H9 (cell line): ENCODE results near the gene SPAG17. TPM values are rescaled to one million over a fixed set of nuclear protein-coding genes. Genes with fewer than 3 reads are reported as not detected.

Experiments used
- DNase-seq: peaks from one replicate; pipeline ENCODE4 v3.0.0-alpha.2; 2017
- H2AFZ ChIP-seq: one replicate; pipeline ENCODE4 v1.6.1; 2013; ENCODE audit warnings: mild to moderate bottlenecking, low read length, control low read depth, moderate library complexity
- H2AK5ac ChIP-seq: 2 replicates; pipeline ENCODE4 v1.6.1; 2013; ENCODE audit warnings: low read length, control low read depth, mixed read lengths; ENCODE audit not compliant: insufficient read length
- H2BK120ac ChIP-seq: one replicate; pipeline ENCODE4 v1.6.1; 2013; ENCODE audit warnings: low read depth, mild to moderate bottlenecking, low read length, control low read depth, inconsistent platforms; ENCODE audit not compliant: poor library complexity, severe bottlenecking
- H2BK12ac ChIP-seq: 2 replicates; pipeline ENCODE4 v1.6.1; 2013; ENCODE audit warnings: low read length, control low read depth, mixed read lengths, low read depth; ENCODE audit not compliant: insufficient read length
- H2BK15ac ChIP-seq: 2 replicates; pipeline ENCODE4 v1.6.1; 2013; ENCODE audit warnings: low read depth, low read length, control low read depth
- H2BK20ac ChIP-seq: one replicate; pipeline ENCODE4 v1.6.1; 2013; ENCODE audit warnings: low read depth, mild to moderate bottlenecking, low read length, control low read depth, inconsistent platforms; ENCODE audit not compliant: poor library complexity, severe bottlenecking
- H2BK5ac ChIP-seq: 2 replicates; pipeline ENCODE4 v1.6.1; 2013; ENCODE audit warnings: low read length, control low read depth, mixed read lengths; ENCODE audit not compliant: insufficient read length
- H3K14ac ChIP-seq: 2 replicates; pipeline ENCODE4 v1.6.1; 2013; ENCODE audit warnings: low read length, control low read depth; ENCODE audit not compliant: insufficient read depth
- H3K18ac ChIP-seq: 2 replicates; pipeline ENCODE4 v1.6.1; 2013; ENCODE audit warnings: low read depth, mild to moderate bottlenecking, mixed read lengths, low read length, control low read depth; ENCODE audit not compliant: insufficient read length
- H3K23ac ChIP-seq: 2 replicates; pipeline ENCODE4 v1.6.1; 2013; ENCODE audit warnings: low read length, control low read depth, mixed read lengths, low read depth; ENCODE audit not compliant: insufficient read length
- H3K23me2 ChIP-seq: 2 replicates; pipeline ENCODE4 v1.6.1; 2013; ENCODE audit warnings: low read depth, mild to moderate bottlenecking, mixed read lengths, low read length, control low read depth; ENCODE audit not compliant: insufficient read length, poor library complexity, severe bottlenecking
- H3K27ac ChIP-seq: 2 replicates; pipeline ENCODE4 v1.5.1; 2013; ENCODE audit warnings: low read length, control low read depth, mixed read lengths, low read depth; ENCODE audit not compliant: insufficient read length
- H3K27me3 ChIP-seq: 2 replicates; pipeline ENCODE4 v1.6.1; 2013; ENCODE audit warnings: low read length, control low read depth, inconsistent platforms; ENCODE audit not compliant: insufficient read depth
- H3K4ac ChIP-seq: 2 replicates; pipeline ENCODE4 v1.6.1; 2013; ENCODE audit warnings: low read depth, mild to moderate bottlenecking, control low read depth, inconsistent platforms, low read length, moderate library complexity
- H3K4me1 ChIP-seq: 2 replicates; pipeline ENCODE4 v1.6.1; 2013; ENCODE audit warnings: low read length, control low read depth, inconsistent platforms; ENCODE audit not compliant: insufficient read depth
- H3K4me2 ChIP-seq: 2 replicates; pipeline ENCODE4 v1.6.1; 2013; ENCODE audit warnings: low read length, control low read depth, mixed read lengths; ENCODE audit not compliant: insufficient read length, insufficient read depth
- H3K56ac ChIP-seq: 2 replicates; pipeline ENCODE4 v1.6.1; 2013; ENCODE audit warnings: low read depth, mild to moderate bottlenecking, mixed read lengths, low read length, control low read depth; ENCODE audit not compliant: insufficient read length
- H3K79me1 ChIP-seq: 2 replicates; pipeline ENCODE4 v1.6.1; 2013; ENCODE audit warnings: low read depth, mild to moderate bottlenecking, moderate library complexity, low read length, control low read depth, inconsistent platforms; ENCODE audit not compliant: insufficient read depth, poor library complexity, severe bottlenecking
- H3K79me2 ChIP-seq: 2 replicates; pipeline ENCODE4 v1.6.1; 2013; ENCODE audit warnings: low read length, control low read depth, inconsistent platforms; ENCODE audit not compliant: insufficient read depth
- H3K9ac ChIP-seq: 2 replicates; pipeline ENCODE4 v1.6.1; 2013; ENCODE audit warnings: low read length, control low read depth, mixed read lengths; ENCODE audit not compliant: insufficient read length; ENCODE audit errors: extremely low read depth
- H3K9me3 ChIP-seq: one replicate; pipeline ENCODE4 v1.6.1; 2013; ENCODE audit warnings: low read depth, low read length, inconsistent platforms; ENCODE audit not compliant: control insufficient read depth
- H3T11ph ChIP-seq: one replicate; pipeline ENCODE4 v1.6.1; 2013; ENCODE audit warnings: mild to moderate bottlenecking, low read length, control low read depth, inconsistent platforms
- H4K20me1 ChIP-seq: one replicate; pipeline ENCODE4 v1.6.1; 2013; ENCODE audit not compliant: control insufficient read depth, insufficient read length, insufficient read depth
- H4K5ac ChIP-seq: 2 replicates; pipeline ENCODE4 v1.6.1; 2013; ENCODE audit warnings: low read depth, mild to moderate bottlenecking, mixed read lengths, low read length, control low read depth; ENCODE audit not compliant: insufficient read length
- H4K8ac ChIP-seq: replicated peaks from 2 replicates; pipeline ENCODE4 v1.6.1; 2013; ENCODE audit warnings: low read length, control low read depth, mixed read lengths, low read depth; ENCODE audit not compliant: insufficient read length
- H4K91ac ChIP-seq: 2 replicates; pipeline ENCODE4 v1.6.1; 2013; ENCODE audit warnings: low read depth, mild to moderate bottlenecking, moderate library complexity, mixed read lengths, low read length, control low read depth; ENCODE audit not compliant: insufficient read length
- H3K27ac Mint-ChIP-seq, 3 experiments: 2 replicates in 2 of 3; 3 replicates in 1 of 3; pipeline ENCODE4 v1.8.0; 2020 to 2021; ENCODE audit warnings: mixed read lengths in 3 of 3, mild to moderate bottlenecking in 1 of 3, moderate library complexity in 1 of 3
- H3K27me3 Mint-ChIP-seq: 2 replicates; pipeline ENCODE4 v1.8.0; 2021; ENCODE audit warnings: low read depth, mild to moderate bottlenecking, moderate library complexity, mixed read lengths
- H3K36me3 Mint-ChIP-seq, 3 experiments: 2 replicates in 2 of 3; 3 replicates in 1 of 3; pipeline ENCODE4 v1.8.0; 2020 to 2021; ENCODE audit warnings: low read depth in 3 of 3, mixed read lengths in 3 of 3; ENCODE audit not compliant: insufficient read depth in 1 of 3
- H3K4me1 Mint-ChIP-seq, 2 experiments: 2 replicates each; pipeline ENCODE4 v1.8.0; 2020; ENCODE audit warnings: mixed read lengths in 2 of 2
- H3K4me3 Mint-ChIP-seq, 2 experiments: 2 replicates in 1 of 2; 3 replicates in 1 of 2; pipeline ENCODE4 v1.8.0; 2020 to 2021; ENCODE audit warnings: mild to moderate bottlenecking in 2 of 2, mixed read lengths in 2 of 2, moderate library complexity in 1 of 2
- H3K9me3 Mint-ChIP-seq, 2 experiments: 2 replicates in 1 of 2; 3 replicates in 1 of 2; pipeline ENCODE4 v1.8.0; 2020; ENCODE audit warnings: mild to moderate bottlenecking in 2 of 2, mixed read lengths in 2 of 2, moderate library complexity in 1 of 2
- WGBS: extraction: QIAGEN DNeasy Blood & Tissue Kit; methylation state at CpG from one replicate; pipeline ENCODE4 v1.1.7; 2013; ENCODE audit warnings: missing lambda C conversion rate, low lambda C conversion rate, mixed read lengths; ENCODE audit not compliant: insufficient read length; ENCODE audit errors: extremely low coverage; 5-methylcytosine and 5-hydroxymethylcytosine counted together
- total RNA-seq: library from RNA; stranded (reverse); gene quantifications from 2 replicates; pipeline ENCODE4 v1.2.1, GENCODE V29; 2021
- TF ChIP-seq, protein P1 (sequence below): fragments of 200-600 bp; sonication (generic); conservative IDR thresholded peaks from 3 replicates; pipeline ENCODE4 v1.8.0; 2021; ENCODE audit warnings: antibody characterized with exemption, mild to moderate bottlenecking

The SPAG17 gene
- total RNA-seq, 1 experiment from 2014 or later = 0.37 TPM

DNA sequence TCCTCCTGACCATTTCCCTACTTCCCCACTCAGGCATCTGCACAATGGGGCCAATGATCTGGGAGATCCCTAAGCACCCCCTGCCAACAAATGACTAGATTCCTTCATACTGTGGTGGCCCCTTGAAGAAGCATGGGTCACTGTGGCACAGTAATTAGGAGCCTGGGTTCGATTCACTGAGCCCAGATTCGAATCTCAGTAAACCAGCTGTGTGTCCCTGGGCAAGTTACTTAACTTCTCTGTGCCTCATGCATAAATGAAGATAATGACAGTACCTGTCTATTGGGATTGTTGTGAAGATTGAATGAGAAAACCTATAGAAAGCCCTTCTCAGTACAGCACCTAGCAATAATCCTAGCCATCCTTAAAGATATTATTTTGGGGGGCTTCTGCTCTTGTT, 27.5 kb downstream of the SPAG17 start:
- Histone ChIP-seq H3K14ac (no peak overlapping the region), H3K23ac (no peak overlapping the region), H4K5ac (no peak overlapping the region), H4K8ac (no peak overlapping the region), H3K56ac (no peak overlapping the region), H3T11ph (no peak overlapping the region), H4K91ac (no peak overlapping the region), H3K79me1 (no peaks in the 10 kb centered on the region), H2AK5ac (no peak overlapping the region), H3K18ac (no peak overlapping the region), H2BK20ac (no peak overlapping the region), H3K9me3 (no peaks in the 10 kb centered on the region), H4K20me1 (no peaks in the 10 kb centered on the region), H3K79me2 (no peaks in the 10 kb centered on the region), H2BK5ac (no peak overlapping the region), H3K4me2 (no peak overlapping the region), H3K4me1 (no peaks in the 10 kb centered on the region), H2BK12ac (no peak overlapping the region), H3K23me2 (no peaks in the 10 kb centered on the region), H2AFZ (no peak overlapping the region), H2BK120ac (no peak overlapping the region), H3K4ac (no peak overlapping the region), H3K27me3 (no peaks in the 10 kb centered on the region), H3K27ac (no peak overlapping the region), H3K9ac (no peak overlapping the region), H2BK15ac (no peak overlapping the region)
- no peaks in the 10 kb centered on the region for H3K36me3 Mint-ChIP-seq
- no peaks in the 10 kb centered on the region for H3K9me3 Mint-ChIP-seq
- H3K4me1 Mint-ChIP-seq = peaks cover 0 to 3% of the 10 kb centered on the region in 2 experiments; a peak in 1 of 4 replicates
- WGBS = no CpG with 5 or more reads among the region's 2 CpGs
- DNase-seq = no peak
- H3K27ac Mint-ChIP-seq = no peak overlapping the region
- no peak overlapping the region for H3K4me3 Mint-ChIP-seq
- H3K27me3 Mint-ChIP-seq = no peaks in the 10 kb centered on the region
- TF ChIP-seq, protein P1, sequence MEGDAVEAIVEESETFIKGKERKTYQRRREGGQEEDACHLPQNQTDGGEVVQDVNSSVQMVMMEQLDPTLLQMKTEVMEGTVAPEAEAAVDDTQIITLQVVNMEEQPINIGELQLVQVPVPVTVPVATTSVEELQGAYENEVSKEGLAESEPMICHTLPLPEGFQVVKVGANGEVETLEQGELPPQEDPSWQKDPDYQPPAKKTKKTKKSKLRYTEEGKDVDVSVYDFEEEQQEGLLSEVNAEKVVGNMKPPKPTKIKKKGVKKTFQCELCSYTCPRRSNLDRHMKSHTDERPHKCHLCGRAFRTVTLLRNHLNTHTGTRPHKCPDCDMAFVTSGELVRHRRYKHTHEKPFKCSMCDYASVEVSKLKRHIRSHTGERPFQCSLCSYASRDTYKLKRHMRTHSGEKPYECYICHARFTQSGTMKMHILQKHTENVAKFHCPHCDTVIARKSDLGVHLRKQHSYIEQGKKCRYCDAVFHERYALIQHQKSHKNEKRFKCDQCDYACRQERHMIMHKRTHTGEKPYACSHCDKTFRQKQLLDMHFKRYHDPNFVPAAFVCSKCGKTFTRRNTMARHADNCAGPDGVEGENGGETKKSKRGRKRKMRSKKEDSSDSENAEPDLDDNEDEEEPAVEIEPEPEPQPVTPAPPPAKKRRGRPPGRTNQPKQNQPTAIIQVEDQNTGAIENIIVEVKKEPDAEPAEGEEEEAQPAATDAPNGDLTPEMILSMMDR = no peak
